Upper lobe of left lung (tissue), 4 donors: ENCODE data around the gene TRIM29.

Experiments used
- CTCF ChIP-seq, 6 experiments: fragments of 450-650 bp in 4 of 6; fragments of 200-600 bp in 2 of 6; sonication (generic) in 2 of 6; IDR thresholded peaks; one replicate each; pipeline ENCODE4 v1.5.1; 2016 to 2019; ENCODE audit warnings: antibody characterized with exemption in 6 of 6
- EP300 ChIP-seq, 4 donors: sonication (generic); formaldehyde crosslinking; IDR thresholded peaks; one replicate each; pipeline ENCODE4 v1.5.1; 2017; ENCODE audit warnings: antibody characterized with exemption in 4 of 4, control low read depth in 2 of 4
- POLR2A ChIP-seq, 4 donors: fragments of 450-650 bp; IDR thresholded peaks; one replicate each; pipeline ENCODE4 v1.5.1; 2016 to 2017; ENCODE audit warnings: antibody characterized with exemption in 4 of 4, mild to moderate bottlenecking in 2 of 4
- POLR2AphosphoS5 ChIP-seq, 2 donors: sonication (generic); formaldehyde crosslinking; IDR thresholded peaks; one replicate each; pipeline ENCODE4 v1.5.1; 2017; ENCODE audit warnings: antibody characterized with exemption in 2 of 2

- TF ChIP-seq CTCF (IDR thresholded peaks at IDR 0.05) (no peak), POLR2A (IDR thresholded peaks at IDR 0.05) (no peak), POLR2AphosphoS5 (IDR thresholded peaks at IDR 0.05) (no peak), EP300 (IDR thresholded peaks at IDR 0.05) (no peak)
These were observed 19.9 kb downstream of the TRIM29 start for GRCh38 chr11:120117991-120118390.
